HepG2 (cell line): ENCODE results near the gene XPO5. TPM values are rescaled to one million over a fixed set of nuclear protein-coding genes. Genes with fewer than 3 reads are reported as not detected.

Source experiments
- FOXK1 ChIP-seq: sonication (generic); formaldehyde crosslinking; IDR thresholded peaks from 2 replicates; pipeline ENCODE4 v1.4.0; 2020; ENCODE audit warnings: low read depth, missing genetic modification reagents, borderline replicate concordance
- HES4 ChIP-seq: sonication (generic); formaldehyde crosslinking; IDR thresholded peaks from 2 replicates; pipeline ENCODE4 v1.9.0; 2021; ENCODE audit warnings: mild to moderate bottlenecking, missing genetic modification reagents, borderline replicate concordance
- MYC ChIP-seq: sonication (generic); formaldehyde crosslinking; IDR thresholded peaks from 2 replicates; pipeline ENCODE4 v1.9.0; 2021; ENCODE audit warnings: missing genetic modification reagents, borderline replicate concordance
- NCOA5 ChIP-seq: sonication (generic); formaldehyde crosslinking; IDR thresholded peaks from 2 replicates; pipeline ENCODE4 v1.4.0; 2020; ENCODE audit warnings: missing genetic modification reagents
- REPIN1 ChIP-seq: sonication (generic); formaldehyde crosslinking; IDR thresholded peaks from 2 replicates; pipeline ENCODE4 v1.8.0; 2022; ENCODE audit warnings: missing genetic modification reagents, low read depth, mild to moderate bottlenecking, borderline replicate concordance
- RNF219 ChIP-seq: sonication (generic); formaldehyde crosslinking; IDR thresholded peaks from 2 replicates; pipeline ENCODE4 v1.5.0; 2020; ENCODE audit warnings: mild to moderate bottlenecking, missing genetic modification reagents
- SMAD3 ChIP-seq: sonication (generic); formaldehyde crosslinking; IDR thresholded peaks from 2 replicates; pipeline ENCODE4 v1.4.0; 2020; ENCODE audit warnings: missing genetic modification reagents
- SMC3 ChIP-seq: IDR thresholded peaks from 2 replicates; pipeline ENCODE4 v1.6.1; 2011; ENCODE audit warnings: low read length, improper control_type of control experiment
- STAG1 ChIP-seq: sonication (generic); formaldehyde crosslinking; IDR thresholded peaks from 2 replicates; pipeline ENCODE4 v1.4.0; 2020; ENCODE audit warnings: missing genetic modification reagents
- TOPORS ChIP-seq: sonication (generic); formaldehyde crosslinking; IDR thresholded peaks from 2 replicates; pipeline ENCODE4 v1.8.0; 2023; ENCODE audit warnings: mild to moderate bottlenecking, missing genetic modification reagents
- ZNF264 ChIP-seq: sonication (generic); formaldehyde crosslinking; IDR thresholded peaks from 2 replicates; pipeline ENCODE4 v1.4.0; 2020; ENCODE audit warnings: missing genetic modification reagents
- ZNF766 ChIP-seq: sonication (generic); formaldehyde crosslinking; IDR thresholded peaks from 2 replicates; pipeline ENCODE4 v1.5.0; 2020; ENCODE audit warnings: missing genetic modification reagents, borderline replicate concordance
- ZNF792 ChIP-seq: IDR thresholded peaks from 2 replicates; pipeline ENCODE4 v1.6.1; 2016
- ZSCAN5A ChIP-seq: sonication (generic); formaldehyde crosslinking; IDR thresholded peaks from 2 replicates; pipeline ENCODE4 v1.8.0; 2022; ENCODE audit warnings: mild to moderate bottlenecking, missing genetic modification reagents, borderline replicate concordance
- polyA plus RNA-seq, 8 experiments: library from polyadenylated mRNA; depleted of rRNA in 3 of 8; stranded (reverse) in 7 of 8; unstranded in 1 of 8; fragments of >200 nt; fragmentation: Illumina TruSeq in 4 of 8; extraction: Trizol in 4 of 8; gene quantifications; 2 replicates each; pipeline versions ENCODE4 v1.2.1 to v1.2.3, GENCODE V29; 2011 to 2016; ENCODE audit warnings: low read depth in 4 of 8, missing spikeins in 1 of 8, mixed read lengths in 1 of 8; ENCODE audit not compliant: insufficient read depth in 1 of 8
- total RNA-seq, 5 experiments: library from RNA; depleted of rRNA; stranded (reverse); fragments of >200 nt; fragmentation: Illumina TruSeq; extraction: Trizol; gene quantifications; 2 replicates each; pipeline ENCODE4 v1.2.3, GENCODE V29; 2016; ENCODE audit warnings: low read depth in 1 of 5
- TF ChIP-seq, protein P1 (sequence below): sonication (generic); formaldehyde crosslinking; IDR thresholded peaks from 2 replicates; pipeline ENCODE4 v1.4.0; 2020; ENCODE audit warnings: mild to moderate bottlenecking, low read depth, missing genetic modification reagents
- TF ChIP-seq, protein P2 (sequence below): sonication (generic); formaldehyde crosslinking; conservative IDR thresholded peaks from 2 replicates; pipeline ENCODE4 v1.5.0; 2020; ENCODE audit warnings: missing genetic modification reagents
- TF ChIP-seq, protein P3 (sequence below): IDR thresholded peaks from 2 replicates; pipeline ENCODE4 v1.6.1; 2018; ENCODE audit warnings: missing genetic modification reagents
- TF ChIP-seq, protein P4 (sequence below): sonication (generic); formaldehyde crosslinking; conservative IDR thresholded peaks from 2 replicates; pipeline ENCODE4 v1.4.0; 2020; ENCODE audit warnings: mild to moderate bottlenecking, missing genetic modification reagents, moderate library complexity

Gene XPO5
- total and polyA plus RNA-seq, 2 of the 13 experiments (the other 11 are each of a cell fraction or from before 2014, with no cell fraction given) = 52.2 to 68.0 TPM

DNA sequence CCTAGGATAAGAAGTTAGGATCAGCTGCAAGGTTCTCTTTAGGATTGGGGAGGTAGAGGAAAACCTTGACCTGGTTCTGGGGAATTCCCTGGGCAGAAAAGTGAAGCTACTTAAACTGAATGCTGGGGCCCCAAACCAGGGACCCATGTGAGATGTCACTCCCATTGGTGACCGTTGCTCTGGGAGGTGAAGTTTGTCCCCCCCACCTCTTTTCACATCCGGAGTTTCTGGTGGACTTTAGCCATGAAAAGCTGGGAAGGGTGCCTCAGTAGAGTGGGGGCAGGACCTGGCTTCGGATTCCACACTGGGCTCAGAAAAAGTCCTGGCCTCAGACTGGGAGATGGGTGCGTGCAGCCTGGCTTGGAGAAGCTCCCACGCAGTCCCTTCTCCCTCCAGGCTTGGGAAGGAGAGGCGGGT, 85.3 kb downstream of the XPO5 start (continued):
- TF ChIP-seq, protein P1, sequence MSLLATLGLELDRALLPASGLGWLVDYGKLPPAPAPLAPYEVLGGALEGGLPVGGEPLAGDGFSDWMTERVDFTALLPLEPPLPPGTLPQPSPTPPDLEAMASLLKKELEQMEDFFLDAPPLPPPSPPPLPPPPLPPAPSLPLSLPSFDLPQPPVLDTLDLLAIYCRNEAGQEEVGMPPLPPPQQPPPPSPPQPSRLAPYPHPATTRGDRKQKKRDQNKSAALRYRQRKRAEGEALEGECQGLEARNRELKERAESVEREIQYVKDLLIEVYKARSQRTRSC (CRISPR knock-in tag) = no peak
- TF ChIP-seq ZNF264 (peak; percentile 99), ZNF766 (CRISPR knock-in tag) (no peak), RNF219 (CRISPR knock-in tag) (no peak), ZNF792 (CRISPR knock-in tag) (no peak), ZSCAN5A (CRISPR knock-in tag) (no peak), TOPORS (CRISPR knock-in tag) (no peak), FOXK1 (CRISPR knock-in tag) (no peak), SMC3 (no peak), STAG1 (no peak), SMAD3 (CRISPR knock-in tag) (no peak), NCOA5 (no peak), MYC (CRISPR knock-in tag) (no peak), HES4 (no peak), REPIN1 (no peak)
- TF ChIP-seq, protein P2, sequence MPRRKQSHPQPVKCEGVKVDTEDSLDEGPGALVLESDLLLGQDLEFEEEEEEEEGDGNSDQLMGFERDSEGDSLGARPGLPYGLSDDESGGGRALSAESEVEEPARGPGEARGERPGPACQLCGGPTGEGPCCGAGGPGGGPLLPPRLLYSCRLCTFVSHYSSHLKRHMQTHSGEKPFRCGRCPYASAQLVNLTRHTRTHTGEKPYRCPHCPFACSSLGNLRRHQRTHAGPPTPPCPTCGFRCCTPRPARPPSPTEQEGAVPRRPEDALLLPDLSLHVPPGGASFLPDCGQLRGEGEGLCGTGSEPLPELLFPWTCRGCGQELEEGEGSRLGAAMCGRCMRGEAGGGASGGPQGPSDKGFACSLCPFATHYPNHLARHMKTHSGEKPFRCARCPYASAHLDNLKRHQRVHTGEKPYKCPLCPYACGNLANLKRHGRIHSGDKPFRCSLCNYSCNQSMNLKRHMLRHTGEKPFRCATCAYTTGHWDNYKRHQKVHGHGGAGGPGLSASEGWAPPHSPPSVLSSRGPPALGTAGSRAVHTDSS (CRISPR knock-in tag) = 0 out of 2 replicates have a peak, but pooled peaks have one; percentile 27
- TF ChIP-seq, protein P3, sequence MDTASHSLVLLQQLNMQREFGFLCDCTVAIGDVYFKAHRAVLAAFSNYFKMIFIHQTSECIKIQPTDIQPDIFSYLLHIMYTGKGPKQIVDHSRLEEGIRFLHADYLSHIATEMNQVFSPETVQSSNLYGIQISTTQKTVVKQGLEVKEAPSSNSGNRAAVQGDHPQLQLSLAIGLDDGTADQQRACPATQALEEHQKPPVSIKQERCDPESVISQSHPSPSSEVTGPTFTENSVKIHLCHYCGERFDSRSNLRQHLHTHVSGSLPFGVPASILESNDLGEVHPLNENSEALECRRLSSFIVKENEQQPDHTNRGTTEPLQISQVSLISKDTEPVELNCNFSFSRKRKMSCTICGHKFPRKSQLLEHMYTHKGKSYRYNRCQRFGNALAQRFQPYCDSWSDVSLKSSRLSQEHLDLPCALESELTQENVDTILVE (CRISPR knock-in tag) = no peak
- TF ChIP-seq, protein P4, sequence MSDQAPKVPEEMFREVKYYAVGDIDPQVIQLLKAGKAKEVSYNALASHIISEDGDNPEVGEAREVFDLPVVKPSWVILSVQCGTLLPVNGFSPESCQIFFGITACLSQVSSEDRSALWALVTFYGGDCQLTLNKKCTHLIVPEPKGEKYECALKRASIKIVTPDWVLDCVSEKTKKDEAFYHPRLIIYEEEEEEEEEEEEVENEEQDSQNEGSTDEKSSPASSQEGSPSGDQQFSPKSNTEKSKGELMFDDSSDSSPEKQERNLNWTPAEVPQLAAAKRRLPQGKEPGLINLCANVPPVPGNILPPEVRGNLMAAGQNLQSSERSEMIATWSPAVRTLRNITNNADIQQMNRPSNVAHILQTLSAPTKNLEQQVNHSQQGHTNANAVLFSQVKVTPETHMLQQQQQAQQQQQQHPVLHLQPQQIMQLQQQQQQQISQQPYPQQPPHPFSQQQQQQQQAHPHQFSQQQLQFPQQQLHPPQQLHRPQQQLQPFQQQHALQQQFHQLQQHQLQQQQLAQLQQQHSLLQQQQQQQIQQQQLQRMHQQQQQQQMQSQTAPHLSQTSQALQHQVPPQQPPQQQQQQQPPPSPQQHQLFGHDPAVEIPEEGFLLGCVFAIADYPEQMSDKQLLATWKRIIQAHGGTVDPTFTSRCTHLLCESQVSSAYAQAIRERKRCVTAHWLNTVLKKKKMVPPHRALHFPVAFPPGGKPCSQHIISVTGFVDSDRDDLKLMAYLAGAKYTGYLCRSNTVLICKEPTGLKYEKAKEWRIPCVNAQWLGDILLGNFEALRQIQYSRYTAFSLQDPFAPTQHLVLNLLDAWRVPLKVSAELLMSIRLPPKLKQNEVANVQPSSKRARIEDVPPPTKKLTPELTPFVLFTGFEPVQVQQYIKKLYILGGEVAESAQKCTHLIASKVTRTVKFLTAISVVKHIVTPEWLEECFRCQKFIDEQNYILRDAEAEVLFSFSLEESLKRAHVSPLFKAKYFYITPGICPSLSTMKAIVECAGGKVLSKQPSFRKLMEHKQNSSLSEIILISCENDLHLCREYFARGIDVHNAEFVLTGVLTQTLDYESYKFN = no peak; the same call in 1 of the 2 replicates
